Endothelial cell of umbilical vein (primary cell): ENCODE data around the gene ERCC8. TPM values are rescaled to one million over a fixed set of nuclear protein-coding genes. Genes with fewer than 3 reads are reported as not detected.
"Not testable (repeated sequence)": the region's sequence is repeated elsewhere in the genome, so short reads cannot be mapped to it uniquely, and the experiment has no call there.

ENCODE experiments used
- BruUV-seq: library from RNA; stranded (reverse); fragments of 400-500 nt; replicated peaks from 2 replicates; lab custom pipeline; 2021; lab: Mats Ljungman, UMichigan
- CTCF ChIA-PET: fragments of 300-600, 350-600 bp; sonication (Branson Sonifier 250); formaldehyde crosslinking; loops from one replicate; lab custom pipeline; 2021; ENCODE audit warnings: antibody characterized with exemption, inconsistent platforms; lab: Charles Lee
- POLR2A ChIA-PET: fragments of 300-600, 350-600 bp; sonication (Branson Sonifier 250); formaldehyde crosslinking; loops from one replicate; lab custom pipeline; 2021; ENCODE audit warnings: antibody characterized with exemption, inconsistent platforms; lab: Charles Lee
- DNase-seq: peaks from one replicate; pipeline ENCODE4 v3.0.0-alpha.2; 2011; ENCODE audit warnings: low read depth, low spot score
- FAIRE-seq: peaks from 2 replicates; lab custom pipeline; 2011; peaks lifted over from hg19 to GRCh38; lab: Jason Lieb, UNC
- H2AFZ ChIP-seq: 2 replicates; pipeline ENCODE4 v1.6.0; 2012; ENCODE audit warnings: low read depth, low read length, control low read depth, inconsistent platforms
- H3K27ac ChIP-seq: 2 replicates; pipeline ENCODE4 v1.5.1; 2011; ENCODE audit warnings: low read depth, mild to moderate bottlenecking, control low read depth, low read length, moderate library complexity; ENCODE audit not compliant: insufficient read depth
- H3K27me3 ChIP-seq, 2 experiments: 2 replicates each; pipeline versions ENCODE4 v1.6.0 to v1.6.1; 2011; ENCODE audit warnings: low read length in 2 of 2, mixed read lengths in 1 of 2; ENCODE audit not compliant: control insufficient read depth in 2 of 2, insufficient read depth in 2 of 2
- H3K36me3 ChIP-seq, 2 experiments: 2 replicates in 1 of 2; 3 replicates in 1 of 2; pipeline ENCODE4 v1.5.1; 2011; ENCODE audit warnings: low read length in 2 of 2, mild to moderate bottlenecking in 1 of 2, moderate library complexity in 1 of 2; ENCODE audit not compliant: control insufficient read depth in 2 of 2, insufficient read depth in 2 of 2; ENCODE audit errors: extremely low read depth in 1 of 2
- H3K4me1 ChIP-seq: 3 replicates; pipeline ENCODE4 v1.5.1; 2011; ENCODE audit warnings: mild to moderate bottlenecking, low read length; ENCODE audit not compliant: control insufficient read depth, insufficient read depth; ENCODE audit errors: extremely low read depth
- H3K4me2 ChIP-seq: 2 replicates; pipeline ENCODE4 v1.6.1; 2011; ENCODE audit warnings: low read length, control low read depth, mixed read lengths; ENCODE audit not compliant: insufficient read depth
- H3K4me3 ChIP-seq, 3 experiments: fragments of 200-600 bp in 1 of 3; sonication (generic), shearing (Covaris generic) in 1 of 3; replicated peaks in 1 of 3; 2 replicates each; pipeline ENCODE4 v1.5.1; 2011 to 2016; ENCODE audit warnings: control low read depth in 3 of 3, low read length in 3 of 3, mild to moderate bottlenecking in 2 of 3, inconsistent platforms in 1 of 3, low read depth in 1 of 3, moderate library complexity in 1 of 3; ENCODE audit not compliant: insufficient read depth in 1 of 3
- H3K79me2 ChIP-seq: 2 replicates; pipeline ENCODE4 v1.6.0; 2012; ENCODE audit warnings: low read length, inconsistent platforms; ENCODE audit not compliant: control insufficient read depth, insufficient read depth
- H3K9ac ChIP-seq: replicated peaks from 2 replicates; pipeline ENCODE3; 2011; ENCODE audit warnings: low read length, control low read depth; ENCODE audit not compliant: insufficient read depth; ENCODE audit errors: extremely low read depth
- H3K9me1 ChIP-seq: replicated peaks from 3 replicates; pipeline ENCODE4 v1.6.0; 2011; ENCODE audit warnings: mild to moderate bottlenecking, low read length; ENCODE audit not compliant: control insufficient read depth, insufficient read depth; ENCODE audit errors: extremely low read depth
- H3K9me3 ChIP-seq: replicated peaks from 2 replicates; pipeline ENCODE4 v1.5.1; 2012; ENCODE audit warnings: low read length, inconsistent platforms; ENCODE audit not compliant: control insufficient read depth, insufficient read depth
- H4K20me1 ChIP-seq: replicated peaks from 2 replicates; pipeline ENCODE3; 2011; ENCODE audit warnings: mild to moderate bottlenecking, low read length; ENCODE audit not compliant: control insufficient read depth, insufficient read depth; ENCODE audit errors: extremely low read depth
- EZH2 ChIP-seq: IDR thresholded peaks from 2 replicates; pipeline ENCODE4 v1.6.1; 2012; ENCODE audit warnings: borderline replicate concordance, low read depth, mild to moderate bottlenecking, moderate library complexity, low read length, inconsistent platforms; ENCODE audit not compliant: severe bottlenecking
- FOS ChIP-seq: IDR thresholded peaks from 2 replicates; pipeline ENCODE4 v1.6.1; 2011; ENCODE audit warnings: mild to moderate bottlenecking, low read length, moderate library complexity, borderline replicate concordance; ENCODE audit not compliant: insufficient read depth
- GATA2 ChIP-seq: IDR thresholded peaks from 2 replicates; pipeline ENCODE4 v1.7.0; 2011; ENCODE audit warnings: low read depth, mild to moderate bottlenecking, moderate library complexity, mixed read lengths, low read length; ENCODE audit not compliant: insufficient read length, insufficient read depth
- JUN ChIP-seq: IDR thresholded peaks from 2 replicates; pipeline ENCODE4 v1.6.1; 2011; ENCODE audit warnings: borderline replicate concordance, low read depth; ENCODE audit not compliant: insufficient read length, insufficient read depth
- MAX ChIP-seq: IDR thresholded peaks from 2 replicates; pipeline ENCODE4 v1.6.1; 2011; ENCODE audit not compliant: insufficient read depth, insufficient read length
- MYC ChIP-seq: IDR thresholded peaks from one replicate; pipeline ENCODE4 v1.6.1; 2011; ENCODE audit warnings: mild to moderate bottlenecking, low read depth, low read length
- POLR2A ChIP-seq: IDR thresholded peaks from 2 replicates; pipeline ENCODE4 v1.6.1; 2012; ENCODE audit warnings: low read depth, mild to moderate bottlenecking, control low read depth, low read length
- POLR2AphosphoS5 ChIP-seq: IDR thresholded peaks from 2 replicates; pipeline ENCODE4 v1.6.1; 2012; ENCODE audit warnings: low read depth, mild to moderate bottlenecking, control low read depth, low read length, moderate library complexity; ENCODE audit not compliant: insufficient read depth
- dilution Hi-C: fragments of 300-500 bp; cut with MboI; formaldehyde crosslinking; loops from one replicate; pipeline ENCODE4 v1.15.0; 2019; ENCODE audit warnings: low sequenced_read_pairs; ENCODE audit not compliant: extremely low pct_ligation_motif_present
- intact Hi-C: fragments of 100-400 bp; cut with micrococcal nuclease; formaldehyde crosslinking; loops from one replicate; pipeline ENCODE4 v1.10.0; 2022
- polyA plus RNA-seq, 4 experiments: library from polyadenylated mRNA; depleted of rRNA in 3 of 4; stranded (reverse) in 3 of 4; unstranded in 1 of 4; fragments of >200 nt; gene quantifications; 2 replicates each; pipeline versions ENCODE4 v1.2.1 to v1.2.3, GENCODE V29; 2011 to 2012; ENCODE audit warnings: missing spikeins in 1 of 4
- total RNA-seq: library from RNA; stranded (reverse); gene quantifications from 2 replicates; pipeline ENCODE4 v1.2.3, GENCODE V29; 2021
- TF ChIP-seq, protein P1 (sequence below), 2 donors: IDR thresholded peaks; 1 replicate in 1 of 2; 2 replicates in 1 of 2; pipeline ENCODE4 v1.5.1; 2011; ENCODE audit warnings: low read length in 2 of 2, mild to moderate bottlenecking in 2 of 2, moderate library complexity in 2 of 2, control low read depth in 1 of 2, inconsistent platforms in 1 of 2, low read depth in 1 of 2; ENCODE audit not compliant: insufficient read depth in 1 of 2; ENCODE audit errors: extremely low read depth in 1 of 2

ERCC8 gene
- total and polyA plus RNA-seq, 2 donors (not counting 3 experiments of a cell fraction or from before 2014, with no cell fraction given), result 10.4 to 11.8 TPM

DNA sequence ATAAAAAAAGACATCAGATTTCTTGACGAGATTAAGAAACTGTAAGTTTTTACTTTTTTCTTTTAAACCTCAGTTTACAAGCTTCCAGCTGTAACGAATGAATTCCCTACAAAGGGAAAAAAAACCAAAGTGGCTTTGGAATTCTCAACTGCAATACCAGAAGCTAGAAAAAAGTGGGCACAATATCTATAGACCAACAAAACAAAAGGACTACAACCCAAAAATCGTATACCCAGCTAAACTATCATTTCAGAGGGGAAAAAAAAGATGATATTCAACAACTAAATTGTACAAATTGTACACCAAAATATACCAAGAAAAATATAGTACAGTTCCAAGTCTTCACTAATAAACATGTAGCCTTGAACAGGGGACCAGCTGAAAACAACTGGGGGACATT, 74.0 kb downstream of the ERCC8 start:
- ChIA-PET POLR2A (no interaction called here), CTCF (interaction anchor here (1.2 kb wide), 1 partner anchor 12 kb away, joined by 3 read pairs; no protein-coding TSS in a partner anchor)
- Histone ChIP-seq H3K79me2 (no peaks in the 10 kb centered on the region), H3K27me3 (no peaks in the 10 kb centered on the region), H3K27ac (no peak overlapping the region), H3K9me3 (no peaks in the 10 kb centered on the region), H3K36me3 (no peaks in the 10 kb centered on the region), H4K20me1 (no peaks in the 10 kb centered on the region), H3K4me3 (no peak overlapping the region), H3K4me1 (no peaks in the 10 kb centered on the region), H2AFZ (no peak overlapping the region), H3K9me1 (no peaks in the 10 kb centered on the region), H3K9ac (no peak overlapping the region), H3K4me2 (no peak overlapping the region)
- TF ChIP-seq POLR2AphosphoS5, result no peak
- no peak for TF ChIP-seq MYC
- no peak for TF ChIP-seq GATA2
- TF ChIP-seq EZH2, result no peak
- no peak for TF ChIP-seq FOS
- no peak for TF ChIP-seq MAX
- no peak for TF ChIP-seq JUN
- TF ChIP-seq, protein P1, sequence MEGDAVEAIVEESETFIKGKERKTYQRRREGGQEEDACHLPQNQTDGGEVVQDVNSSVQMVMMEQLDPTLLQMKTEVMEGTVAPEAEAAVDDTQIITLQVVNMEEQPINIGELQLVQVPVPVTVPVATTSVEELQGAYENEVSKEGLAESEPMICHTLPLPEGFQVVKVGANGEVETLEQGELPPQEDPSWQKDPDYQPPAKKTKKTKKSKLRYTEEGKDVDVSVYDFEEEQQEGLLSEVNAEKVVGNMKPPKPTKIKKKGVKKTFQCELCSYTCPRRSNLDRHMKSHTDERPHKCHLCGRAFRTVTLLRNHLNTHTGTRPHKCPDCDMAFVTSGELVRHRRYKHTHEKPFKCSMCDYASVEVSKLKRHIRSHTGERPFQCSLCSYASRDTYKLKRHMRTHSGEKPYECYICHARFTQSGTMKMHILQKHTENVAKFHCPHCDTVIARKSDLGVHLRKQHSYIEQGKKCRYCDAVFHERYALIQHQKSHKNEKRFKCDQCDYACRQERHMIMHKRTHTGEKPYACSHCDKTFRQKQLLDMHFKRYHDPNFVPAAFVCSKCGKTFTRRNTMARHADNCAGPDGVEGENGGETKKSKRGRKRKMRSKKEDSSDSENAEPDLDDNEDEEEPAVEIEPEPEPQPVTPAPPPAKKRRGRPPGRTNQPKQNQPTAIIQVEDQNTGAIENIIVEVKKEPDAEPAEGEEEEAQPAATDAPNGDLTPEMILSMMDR (IDR thresholded peaks at IDR 0.05; ENCODE audit: extremely low read depth in 1 of 2, insufficient read depth in 1 of 2, low read depth in 1 of 2, low read length in 2 of 2), result no peak
- TF ChIP-seq POLR2A, result no peak
- DNase-seq (no peak), FAIRE-seq (no peak)
- intact Hi-C loops, result no loop called here
- dilution Hi-C loops, result no loop called here
- BruUV-seq, result no TSS peak

DNA sequence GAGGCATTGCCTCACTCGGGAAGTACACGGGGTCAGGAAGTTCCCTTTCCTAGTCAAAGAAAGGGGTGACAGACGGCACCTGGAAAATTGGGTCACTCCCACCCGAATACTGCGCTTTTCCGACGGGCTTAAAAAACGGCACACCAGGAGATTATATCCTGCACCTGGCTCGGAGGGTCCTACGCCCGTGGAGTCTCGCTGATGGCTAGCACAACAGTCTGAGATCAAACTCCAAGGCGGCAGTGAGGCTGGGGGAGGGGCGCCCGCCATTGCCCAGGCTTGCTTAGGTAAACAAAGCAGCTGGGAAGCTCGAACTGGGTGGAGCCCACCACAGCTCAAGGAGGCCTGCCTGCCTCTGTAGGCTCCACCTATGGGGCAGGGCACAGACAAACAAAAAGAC, 84.3 kb downstream of the ERCC8 start:
- dilution Hi-C loops, BruUV-seq, H3K27ac ChIP-seq, intact Hi-C loops, H3K79me2 ChIP-seq, H3K9me3 ChIP-seq, H3K27me3 ChIP-seq, H3K4me2 ChIP-seq, H3K4me1 ChIP-seq, H3K9ac ChIP-seq, H4K20me1 ChIP-seq, POLR2A ChIA-PET, H2AFZ ChIP-seq, FAIRE-seq, H3K9me1 ChIP-seq, H3K36me3 ChIP-seq, CTCF ChIA-PET, H3K4me3 ChIP-seq, DNase-seq: not testable (repeated sequence)
